Measurements from ENCODE around the gene WDR35.

DNA sequence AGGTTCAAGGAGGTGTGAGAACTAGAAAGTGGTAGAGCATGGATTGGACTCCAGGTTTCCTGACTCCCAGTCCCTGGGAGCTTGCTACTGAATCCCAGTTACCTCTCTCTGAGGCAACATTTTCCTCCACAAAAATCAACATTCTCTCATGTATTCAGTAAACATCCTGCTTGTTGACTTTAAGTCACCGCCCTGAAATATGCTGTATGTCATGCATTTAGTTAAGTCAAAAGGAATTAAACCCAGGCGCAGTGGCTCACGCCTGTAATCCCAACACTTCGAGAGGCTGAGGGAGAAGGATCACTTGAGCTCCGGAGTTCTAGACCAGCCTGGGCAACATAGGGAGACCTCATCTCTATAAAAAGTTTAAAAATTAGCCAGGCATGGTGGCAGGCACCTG is 18.8 kb upstream of the WDR35 start:
- TF ChIP-seq RARB (CRISPR knock-in tag; IDR thresholded peaks at IDR 0.05) (no peak), ZFP30 (CRISPR knock-in tag; IDR thresholded peaks at IDR 0.05) (no peak), POU6F1 (CRISPR knock-in tag; IDR thresholded peaks at IDR 0.05; ENCODE audit: borderline replicate concordance, low read depth) (no peak), PPARA (CRISPR knock-in tag; IDR thresholded peaks at IDR 0.05; ENCODE audit: borderline replicate concordance) (no peak), PATZ1 (CRISPR knock-in tag; IDR thresholded peaks at IDR 0.05; ENCODE audit: borderline replicate concordance) (no peak), CSDC2 (CRISPR knock-in tag; IDR thresholded peaks at IDR 0.05) (no peak), TOX (CRISPR knock-in tag; IDR thresholded peaks at IDR 0.05; ENCODE audit: borderline replicate concordance) (no peak), ISL1 (CRISPR knock-in tag; IDR thresholded peaks at IDR 0.05) (no peak), ARNTL (CRISPR knock-in tag; IDR thresholded peaks at IDR 0.05; ENCODE audit: borderline replicate concordance, low read depth) (no peak), ESRRG (CRISPR knock-in tag; IDR thresholded peaks at IDR 0.05) (no peak)
- TF ChIP-seq, protein P1, sequence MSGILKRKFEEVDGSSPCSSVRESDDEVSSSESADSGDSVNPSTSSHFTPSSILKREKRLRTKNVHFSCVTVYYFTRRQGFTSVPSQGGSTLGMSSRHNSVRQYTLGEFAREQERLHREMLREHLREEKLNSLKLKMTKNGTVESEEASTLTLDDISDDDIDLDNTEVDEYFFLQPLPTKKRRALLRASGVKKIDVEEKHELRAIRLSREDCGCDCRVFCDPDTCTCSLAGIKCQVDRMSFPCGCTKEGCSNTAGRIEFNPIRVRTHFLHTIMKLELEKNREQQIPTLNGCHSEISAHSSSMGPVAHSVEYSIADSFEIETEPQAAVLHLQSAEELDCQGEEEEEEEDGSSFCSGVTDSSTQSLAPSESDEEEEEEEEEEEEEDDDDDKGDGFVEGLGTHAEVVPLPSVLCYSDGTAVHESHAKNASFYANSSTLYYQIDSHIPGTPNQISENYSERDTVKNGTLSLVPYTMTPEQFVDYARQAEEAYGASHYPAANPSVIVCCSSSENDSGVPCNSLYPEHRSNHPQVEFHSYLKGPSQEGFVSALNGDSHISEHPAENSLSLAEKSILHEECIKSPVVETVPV (CRISPR knock-in tag; IDR thresholded peaks at IDR 0.05): no peak
- TF ChIP-seq, protein P2, sequence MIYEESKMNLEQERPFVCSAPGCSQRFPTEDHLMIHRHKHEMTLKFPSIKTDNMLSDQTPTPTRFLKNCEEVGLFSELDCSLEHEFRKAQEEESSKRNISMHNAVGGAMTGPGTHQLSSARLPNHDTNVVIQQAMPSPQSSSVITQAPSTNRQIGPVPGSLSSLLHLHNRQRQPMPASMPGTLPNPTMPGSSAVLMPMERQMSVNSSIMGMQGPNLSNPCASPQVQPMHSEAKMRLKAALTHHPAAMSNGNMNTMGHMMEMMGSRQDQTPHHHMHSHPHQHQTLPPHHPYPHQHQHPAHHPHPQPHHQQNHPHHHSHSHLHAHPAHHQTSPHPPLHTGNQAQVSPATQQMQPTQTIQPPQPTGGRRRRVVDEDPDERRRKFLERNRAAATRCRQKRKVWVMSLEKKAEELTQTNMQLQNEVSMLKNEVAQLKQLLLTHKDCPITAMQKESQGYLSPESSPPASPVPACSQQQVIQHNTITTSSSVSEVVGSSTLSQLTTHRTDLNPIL (CRISPR knock-in tag; IDR thresholded peaks at IDR 0.05; ENCODE audit: low read depth): no peak
